GM18519 (cell line): ENCODE data around the gene ANXA11.
"Not testable (repeated sequence)": the region's sequence is repeated elsewhere in the genome, so short reads cannot be mapped to it uniquely, and the experiment has no call there.

Experiments
- ATAC-seq: cut with Tn5 transposase; IDR thresholded peaks from one replicate; pipeline ENCODE4 v1.9.1; 2021; ENCODE audit warnings: mild to moderate bottlenecking, moderate library complexity; ENCODE audit not compliant: unreplicated experiment, low FRiP score

The ANXA11 gene

DNA sequence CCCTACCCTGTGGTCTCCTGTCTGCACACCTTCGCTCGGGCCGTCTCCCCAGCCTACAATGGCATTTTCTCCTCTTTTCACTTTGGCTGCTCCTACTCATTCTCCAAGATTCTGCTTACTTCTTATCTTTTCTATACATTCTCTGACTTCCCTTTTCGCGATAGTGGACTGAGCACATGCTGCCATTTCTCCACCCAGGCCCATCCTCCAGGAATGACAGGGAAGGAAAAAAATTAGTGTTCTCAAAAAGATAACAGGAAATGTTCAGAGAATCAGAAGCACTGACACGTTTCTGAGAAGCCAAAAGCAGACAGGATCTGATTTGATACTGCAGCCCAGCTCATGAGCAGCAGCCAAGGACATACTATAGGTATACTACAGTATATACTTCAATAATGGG lies 6.4 kb upstream of the ANXA11 start:
- ATAC-seq: no peak

- no peak for ATAC-seq
Observed at GRCh38 chr10:80210259-80210658, 4.9 kb upstream of the ANXA11 start.

DNA sequence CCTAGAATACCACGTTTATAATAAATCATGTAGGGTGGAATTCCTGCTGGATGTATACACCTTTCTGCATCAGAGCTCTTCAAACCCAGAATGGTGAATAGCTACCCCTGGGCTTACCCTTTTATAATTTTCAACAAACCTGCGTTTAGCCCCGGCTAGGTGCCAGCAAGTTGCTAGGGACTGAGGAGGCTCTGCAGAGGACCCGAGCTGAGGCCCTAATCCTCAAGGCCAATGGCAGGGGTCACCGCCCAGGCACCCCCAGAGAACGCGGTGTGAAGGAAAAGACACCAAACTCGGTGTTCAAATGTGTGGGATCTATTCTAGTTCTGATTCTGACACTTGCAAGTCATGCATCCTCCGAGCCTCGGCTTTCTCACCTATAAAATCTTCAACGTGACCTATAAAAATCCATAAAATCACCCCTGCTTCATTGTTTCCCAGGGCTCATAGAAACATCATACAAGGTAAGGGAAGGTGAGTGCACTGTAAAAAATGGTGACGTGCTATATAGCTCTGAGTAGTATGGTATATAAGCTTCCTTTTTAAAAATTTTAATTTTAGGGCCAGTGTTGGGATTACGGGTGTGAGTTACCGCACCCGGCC lies 2.5 kb upstream of the ANXA11 start:
- ATAC-seq: no peak

GRCh38 chr10:80206277-80206655 lies 929 bp upstream of the ANXA11 start:
- ATAC-seq: no peak

DNA sequence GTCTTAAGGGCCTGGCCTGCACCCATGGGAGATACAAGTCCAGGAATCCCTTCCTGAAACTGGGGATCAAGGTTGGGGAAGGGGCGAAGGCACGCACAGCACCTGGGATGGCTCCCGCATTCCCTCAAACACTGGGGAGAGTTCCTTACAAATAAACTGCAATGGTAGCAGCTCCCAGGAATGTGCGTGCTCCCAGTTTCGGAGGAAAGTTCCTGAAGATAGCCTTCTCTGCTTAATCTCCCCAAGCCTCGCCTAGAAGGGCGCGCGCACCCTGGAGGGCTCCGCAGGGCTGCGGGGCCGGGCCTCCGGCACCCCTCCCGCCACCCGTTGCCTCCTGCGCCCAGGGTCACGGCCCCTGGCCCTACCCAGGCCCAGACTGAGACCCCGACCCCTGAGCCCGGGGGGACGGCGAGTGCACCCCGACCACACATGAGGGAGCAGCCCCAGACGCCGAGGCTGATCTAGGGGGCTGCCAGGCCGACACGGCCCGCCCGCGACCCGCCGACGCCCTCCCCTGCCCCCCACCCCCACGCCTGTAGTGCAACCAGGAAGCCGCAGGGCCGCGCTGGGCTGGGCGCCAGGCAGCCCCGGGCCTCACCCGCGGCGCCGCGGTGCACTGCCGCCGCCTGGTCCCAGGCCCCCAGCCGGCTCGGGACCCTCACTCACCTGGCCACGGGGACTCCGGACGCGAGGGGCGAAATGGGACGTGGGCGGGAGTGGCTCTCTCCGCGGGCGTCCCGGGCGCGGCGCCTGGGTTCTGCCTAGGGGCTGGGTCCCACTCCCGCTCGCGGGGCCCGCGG lies 460 bp downstream of the ANXA11 start:
- peak; percentile 21 for ATAC-seq

- ATAC-seq: no peak
Observed at GRCh38 chr10:80203835-80204676, 1.3 kb downstream of the ANXA11 start.

DNA sequence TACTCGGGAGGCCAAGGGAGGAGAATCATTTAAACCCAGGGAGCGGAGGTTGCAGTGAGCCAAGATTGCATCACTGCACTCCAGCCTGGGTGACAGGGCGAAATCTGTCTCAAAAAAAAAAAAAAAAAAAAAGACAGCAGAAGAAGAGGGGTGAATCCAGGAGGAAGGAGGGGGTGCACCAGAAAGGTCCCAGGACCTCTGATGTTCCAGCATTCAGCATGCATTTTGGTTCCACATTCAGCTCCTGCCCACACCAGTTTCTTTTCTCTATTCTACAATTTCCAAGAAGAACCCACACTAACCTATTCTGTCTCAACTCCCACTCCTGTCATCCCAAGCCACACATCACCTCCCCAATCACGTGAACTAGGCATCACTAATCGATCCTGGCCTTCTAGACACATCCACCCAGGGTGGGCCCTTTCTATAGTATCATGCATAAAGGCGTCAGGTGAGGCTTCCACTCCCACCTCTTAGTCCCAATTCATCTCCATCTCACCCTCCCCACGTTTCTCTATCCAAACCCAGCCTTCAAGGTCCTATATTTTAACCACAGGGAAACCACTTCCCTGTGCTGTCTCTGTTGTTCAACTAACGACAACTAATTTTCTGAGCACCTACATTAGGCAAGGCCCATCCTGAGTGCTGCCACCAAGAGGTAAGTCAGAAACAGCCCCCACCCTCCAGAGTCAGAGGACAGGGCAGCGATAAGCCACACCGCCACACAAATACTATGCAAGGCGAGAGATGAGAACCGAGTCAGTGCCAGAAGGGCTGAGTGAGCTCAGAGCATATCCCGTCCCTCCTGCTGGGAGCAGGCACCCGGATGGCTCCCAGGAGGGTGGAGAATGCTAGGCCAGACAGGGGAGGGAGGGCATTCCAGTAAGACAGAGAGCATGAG lies 2.2 kb downstream of the ANXA11 start:
- ATAC-seq: peak; percentile 44

GRCh38 chr10:80202530-80202929 lies 2.8 kb downstream of the ANXA11 start:
- ATAC-seq: not testable (repeated sequence)

DNA sequence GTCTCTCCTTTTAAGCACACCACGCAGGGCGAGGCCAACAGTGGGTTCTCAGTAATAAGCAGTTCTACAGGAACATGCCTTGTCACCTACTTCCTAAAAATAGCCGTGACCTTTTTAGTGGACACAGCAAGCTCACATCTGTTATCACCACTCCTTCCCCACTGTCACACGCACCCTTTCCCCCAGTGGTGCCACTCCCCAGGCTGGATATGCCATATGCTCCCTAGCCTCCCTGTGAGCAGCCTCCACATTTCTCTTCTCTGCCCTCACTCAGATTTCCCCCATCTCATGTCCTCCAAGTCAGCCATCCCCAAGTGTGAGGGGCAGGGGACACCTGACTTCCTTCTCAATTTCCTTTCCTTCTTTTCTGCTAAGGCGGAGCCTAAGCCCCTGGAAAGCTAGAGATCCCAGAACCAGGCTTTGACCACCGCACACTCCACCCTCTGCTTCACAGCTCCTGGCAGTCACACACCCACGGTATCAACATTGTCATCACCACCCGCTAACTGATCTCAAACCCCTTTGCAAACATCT lies 3.7 kb downstream of the ANXA11 start:
- ATAC-seq: no peak

DNA sequence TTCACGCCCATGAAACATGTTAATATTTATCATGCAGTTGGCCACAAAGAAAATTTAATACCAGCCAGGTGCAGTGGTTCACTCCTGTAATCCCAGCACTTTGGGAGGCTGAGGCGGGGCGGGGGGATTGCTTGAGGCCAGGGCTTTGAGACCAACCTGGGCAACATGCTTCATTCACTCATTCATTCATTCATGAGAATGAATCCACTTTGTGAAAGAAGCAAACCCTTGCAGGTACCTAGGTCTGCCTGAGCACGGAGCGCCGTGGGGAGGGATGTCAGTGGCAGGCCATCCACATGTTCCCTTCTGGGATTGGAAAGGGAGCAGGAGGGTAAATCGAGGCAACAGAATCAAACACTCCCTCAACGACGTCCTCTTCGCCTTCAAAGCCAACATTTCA lies 4.7 kb downstream of the ANXA11 start:
- ATAC-seq: no peak

GRCh38 chr10:80200259-80200658 lies 5.1 kb downstream of the ANXA11 start:
- no peak for ATAC-seq

DNA sequence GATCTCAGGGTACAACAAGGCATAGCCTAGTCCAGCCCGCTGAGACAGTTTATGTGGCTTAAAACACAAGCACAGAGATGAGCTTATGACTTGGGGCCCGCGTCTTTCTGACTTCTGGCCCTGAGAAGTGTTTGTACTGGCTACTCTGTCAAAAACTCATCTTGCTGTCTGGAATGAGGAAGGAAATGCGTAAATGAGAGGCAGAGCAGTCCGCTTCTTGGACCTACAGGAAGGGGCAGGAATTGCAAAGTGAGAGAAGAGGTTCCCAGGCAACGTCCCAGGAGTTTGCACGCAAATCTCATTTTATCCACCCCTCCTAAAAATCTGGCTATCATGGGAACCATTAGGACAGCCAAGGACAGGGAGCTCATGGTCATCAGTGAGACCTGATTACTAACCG lies 5.5 kb downstream of the ANXA11 start:
- ATAC-seq: no peak

- ATAC-seq: no peak
Observed at GRCh38 chr10:80197972-80198916, 7.1 kb downstream of the ANXA11 start.

- peak; percentile 5 for ATAC-seq
Observed at GRCh38 chr10:80196950-80197315, 8.4 kb downstream of the ANXA11 start.

- ATAC-seq: peak; percentile 54
Observed at GRCh38 chr10:80196270-80196949, 8.9 kb downstream of the ANXA11 start.

DNA sequence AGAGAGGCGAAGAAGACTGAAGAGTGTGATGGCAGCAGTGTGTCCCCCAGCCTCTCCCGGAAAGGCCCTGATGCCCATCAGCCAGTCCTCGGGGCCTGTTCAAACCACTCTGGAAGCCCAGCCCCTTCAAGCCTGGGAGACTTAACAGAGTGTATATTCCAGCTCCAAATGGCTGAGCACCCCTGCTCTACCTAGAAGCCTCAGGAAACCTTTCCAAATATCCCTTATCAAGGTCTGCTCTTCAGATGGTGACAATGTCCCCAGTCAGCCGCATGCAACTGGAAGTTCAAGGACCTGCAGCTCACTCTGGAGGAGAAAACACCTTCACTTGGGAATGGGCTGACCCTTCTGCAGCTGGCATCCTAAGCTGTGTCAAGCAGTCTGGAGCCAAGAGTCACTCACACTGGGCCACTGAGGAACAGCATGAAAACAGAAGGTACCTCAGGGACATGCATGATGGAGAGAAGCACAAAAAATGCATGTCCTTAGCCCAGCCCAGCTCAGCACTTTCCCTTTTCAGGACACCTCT lies 10.2 kb downstream of the ANXA11 start:
- no peak for ATAC-seq

DNA sequence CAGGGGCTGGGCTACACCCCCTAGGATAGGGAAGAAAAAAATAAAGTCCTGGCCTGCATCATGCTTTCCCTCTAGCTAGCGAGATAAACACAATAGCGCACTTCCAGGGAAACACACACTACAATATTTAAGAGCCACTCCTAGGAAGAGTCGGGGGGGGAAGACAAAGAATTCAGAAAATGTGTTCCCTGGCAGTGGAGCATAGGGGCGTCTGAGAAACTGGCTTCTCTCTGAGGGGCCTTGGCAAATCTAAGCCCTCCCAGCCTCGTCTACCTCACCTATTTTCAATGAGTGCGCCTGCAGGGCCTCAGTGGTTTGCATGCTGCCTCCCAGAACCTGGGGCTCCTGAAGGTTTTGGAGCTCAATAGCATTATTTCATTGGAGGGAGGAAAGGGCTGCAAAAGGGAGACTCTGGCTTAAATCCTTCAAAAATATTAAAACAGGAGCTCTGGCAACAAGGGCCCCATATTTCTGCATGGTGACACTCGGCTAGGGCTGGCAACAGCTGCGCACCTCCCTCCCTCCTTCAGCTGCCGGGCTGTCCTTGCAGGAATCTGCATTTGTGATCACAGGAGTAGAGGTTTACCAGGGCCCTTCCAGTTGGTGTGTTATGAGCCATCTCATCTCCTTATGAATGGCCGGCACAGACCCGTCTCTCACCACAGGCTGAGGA lies 10.8 kb downstream of the ANXA11 start:
- ATAC-seq: no peak

DNA sequence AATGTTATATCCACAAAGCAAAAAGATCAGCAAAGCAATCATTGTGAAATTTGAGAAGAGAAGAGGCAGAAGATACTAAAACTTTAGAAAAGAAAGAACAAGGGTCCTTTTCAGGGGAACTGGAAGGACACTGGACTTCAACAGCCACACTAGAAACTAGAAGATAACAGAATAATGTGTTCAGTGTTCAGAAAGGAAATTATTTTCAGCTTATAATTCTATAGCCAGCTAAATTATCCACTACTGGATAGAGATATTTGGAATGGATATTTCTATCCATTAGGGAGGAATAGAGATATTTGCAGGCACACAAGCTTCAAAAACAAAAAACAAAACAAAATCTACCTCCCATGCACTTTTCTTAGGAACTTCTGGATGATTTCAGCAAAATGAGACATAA lies 12.8 kb downstream of the ANXA11 start:
- no peak for ATAC-seq
